Stimulated activated CD4-positive, alpha-beta T cell treated with anti-CD3 and anti-CD28 coated beads, Interleukin-15, amount 100 ng/mL, for 1 hour (primary cell): Measurements from ENCODE around the gene TPSAB1.
"Not testable (repeated sequence)": the region's sequence is repeated elsewhere in the genome, so short reads cannot be mapped to it uniquely, and the experiment has no call there.

Source experiments
- DNase-seq, 2 donors: peaks; one replicate each; pipeline ENCODE4 v3.0.0-alpha.2; 2020; ENCODE audit warnings: low read depth in 1 of 2, low spot score in 1 of 2

TPSAB1 gene

GRCh38 chr16:1264345-1265089 is 24.0 kb downstream of the TPSAB1 start:
- DNase-seq: no peak

GRCh38 chr16:1265090-1265630 is 24.7 kb downstream of the TPSAB1 start:
- no peak for DNase-seq

GRCh38 chr16:1265826-1266225 is 25.3 kb downstream of the TPSAB1 start:
- no peak for DNase-seq

GRCh38 chr16:1269418-1269817 is 28.9 kb downstream of the TPSAB1 start:
- DNase-seq: not testable (repeated sequence)

- DNase-seq: no peak
These were observed 30.8 kb downstream of the TPSAB1 start for GRCh38 chr16:1271380-1271723.

- DNase-seq: not testable (repeated sequence)
These were observed 31.4 kb downstream of the TPSAB1 start for GRCh38 chr16:1271724-1272413.

GRCh38 chr16:1272453-1273198 is 32.1 kb downstream of the TPSAB1 start:
- no peak for DNase-seq

- DNase-seq: no peak
These were observed 33.3 kb downstream of the TPSAB1 start for GRCh38 chr16:1273816-1274215.

GRCh38 chr16:1274767-1275166 is 34.3 kb downstream of the TPSAB1 start:
- DNase-seq: no peak

- DNase-seq: no peak
These were observed 35.5 kb downstream of the TPSAB1 start for GRCh38 chr16:1275791-1276579.

GRCh38 chr16:1276580-1276878 is 36.0 kb downstream of the TPSAB1 start:
- no peak for DNase-seq

- DNase-seq: no peak
These were observed 36.7 kb downstream of the TPSAB1 start for GRCh38 chr16:1277151-1277598.

- DNase-seq: no peak
These were observed 37.2 kb downstream of the TPSAB1 start for GRCh38 chr16:1277617-1278282.

- DNase-seq: no peak
These were observed 38.0 kb downstream of the TPSAB1 start for GRCh38 chr16:1278477-1278876.

- DNase-seq: no peak
These were observed 38.8 kb downstream of the TPSAB1 start for GRCh38 chr16:1279081-1279944.

- DNase-seq: no peak
These were observed 39.6 kb downstream of the TPSAB1 start for GRCh38 chr16:1279945-1280589.

GRCh38 chr16:1280783-1281182 is 40.3 kb downstream of the TPSAB1 start:
- no peak for DNase-seq

- DNase-seq: no peak
These were observed 41.0 kb downstream of the TPSAB1 start for GRCh38 chr16:1281517-1281916.

GRCh38 chr16:1282324-1282973 is 41.9 kb downstream of the TPSAB1 start:
- DNase-seq: no peak
